Kidney epithelial cell (primary cell): ENCODE measurements around the gene NEK6. TPM values are rescaled to one million over a fixed set of nuclear protein-coding genes. Genes with fewer than 3 reads are reported as not detected.

ENCODE experiments used
- DNase-seq: peaks from one replicate; pipeline ENCODE4 v3.0.0-alpha.2; 2010; ENCODE audit warnings: low read depth
- H3K27me3 ChIP-seq: 2 replicates; pipeline ENCODE4 v1.6.0; 2011; ENCODE audit warnings: low read length; ENCODE audit not compliant: control insufficient read depth, insufficient read depth
- H3K36me3 ChIP-seq: 2 replicates; pipeline ENCODE4 v1.5.1; 2011; ENCODE audit warnings: low read length; ENCODE audit not compliant: control insufficient read depth, insufficient read depth
- H3K4me3 ChIP-seq: 2 replicates; pipeline ENCODE4 v1.5.1; 2011; ENCODE audit warnings: low read depth, mild to moderate bottlenecking, control low read depth, low read length
- CTCF ChIP-seq: IDR thresholded peaks from 2 replicates; pipeline ENCODE4 v1.5.1; 2011; ENCODE audit warnings: mild to moderate bottlenecking, moderate library complexity, low read length, control low read depth, inconsistent platforms; ENCODE audit not compliant: insufficient read depth, poor library complexity, severe bottlenecking
- total RNA-seq: library from RNA; depleted of rRNA; stranded (reverse); fragments of >200 nt; gene quantifications from 2 replicates; pipeline ENCODE4 v1.2.3, GENCODE V29; 2015

NEK6 gene
- total RNA-seq, 1 donor from 2014 or later: 17.8 TPM

- TF ChIP-seq CTCF: no peak
- Histone ChIP-seq H3K36me3 (peaks cover 3% of the 10 kb centered on the region), H3K4me3 (no peak overlapping the region), H3K27me3 (no peaks in the 10 kb centered on the region)
- DNase-seq: no peak
Measured at GRCh38 chr9:124329206-124329792, 71.5 kb downstream of the NEK6 start.

- Histone ChIP-seq H3K36me3 (peaks cover 3% of the 10 kb centered on the region), H3K27me3 (no peaks in the 10 kb centered on the region), H3K4me3 (no peak overlapping the region)
- DNase-seq: no peak
- TF ChIP-seq CTCF: no peak
Measured at GRCh38 chr9:124330011-124330697, 72.4 kb downstream of the NEK6 start.

- Histone ChIP-seq H3K4me3 (no peak overlapping the region), H3K36me3 (peaks cover 3% of the 10 kb centered on the region), H3K27me3 (no peaks in the 10 kb centered on the region)
- DNase-seq: no peak
- TF ChIP-seq CTCF: no peak
Measured at GRCh38 chr9:124331580-124331979, 73.8 kb downstream of the NEK6 start.

GRCh38 chr9:124332361-124333202, 74.8 kb downstream of the NEK6 start:
- DNase-seq: no peak
- Histone ChIP-seq H3K36me3 (peaks cover 1% of the 10 kb centered on the region), H3K4me3 (no peak overlapping the region), H3K27me3 (no peaks in the 10 kb centered on the region)
- no peak for TF ChIP-seq CTCF

GRCh38 chr9:124333203-124333579, 75.4 kb downstream of the NEK6 start:
- DNase-seq: no peak
- TF ChIP-seq CTCF: no peak
- H3K4me3 ChIP-seq: no peak overlapping the region
- H3K27me3 ChIP-seq: no peaks in the 10 kb centered on the region
- peaks cover 1% of the 10 kb centered on the region for H3K36me3 ChIP-seq
